GM12878 (cell line): ENCODE measurements around the gene PHRF1. TPM values are rescaled to one million over a fixed set of nuclear protein-coding genes. Genes with fewer than 3 reads are reported as not detected.

Experiments used
- ATAC-seq: fragments of 200-7000 bp; cut with Tn5 transposase; 3 replicates; pipeline ENCODE4 v1.9.1; 2020; ENCODE audit warnings: mild to moderate bottlenecking, moderate library complexity
- BruUV-seq: library from RNA; stranded (reverse); fragments of 400-500 nt; replicated peaks from 2 replicates; lab custom pipeline; 2021; lab: Mats Ljungman, UMichigan
- CTCF ChIA-PET: fragments of 300-600 bp; sonication (Branson Sonifier 250); formaldehyde crosslinking; extraction: SDS; loops from one replicate; lab custom pipeline; 2021; ENCODE audit warnings: inconsistent platforms; lab: Yijun Ruan, JAX
- POLR2A ChIA-PET: fragments of 350-600 bp; formaldehyde crosslinking; extraction: SDS; loops from one replicate; lab custom pipeline; 2021; ENCODE audit warnings: inconsistent platforms; lab: Charles Lee
- RAD21 ChIA-PET: fragments of 300-600 bp; sonication (Branson Sonifier 250); formaldehyde crosslinking; loops from one replicate; lab custom pipeline; 2023; ENCODE audit warnings: antibody characterized with exemption; ENCODE audit not compliant: unreplicated experiment; lab: Charles Lee
- SMC1A ChIA-PET: fragments of 300-600 bp; sonication (Branson Sonifier 250); formaldehyde crosslinking; loops from one replicate; lab custom pipeline; 2023; ENCODE audit not compliant: unreplicated experiment, uncharacterized antibody; lab: Charles Lee
- DNase-seq: peaks from one replicate; pipeline ENCODE4 v3.0.0-alpha.2; 2011; ENCODE audit warnings: low read depth, low spot score
- FAIRE-seq: peaks from 3 replicates; lab custom pipeline; 2011; peaks lifted over from hg19 to GRCh38; lab: Jason Lieb, UNC
- H2AFZ ChIP-seq: 2 replicates; pipeline ENCODE4 v1.6.0; 2011; ENCODE audit warnings: low read depth, low read length, control low read depth; ENCODE audit not compliant: control insufficient read depth
- H3K27ac ChIP-seq: 2 replicates; pipeline ENCODE4 v1.5.1; 2011; ENCODE audit warnings: control low read depth; ENCODE audit not compliant: control insufficient read depth, insufficient read depth
- H3K27me3 ChIP-seq, 2 experiments: replicated peaks in 1 of 2; 2 replicates each; pipeline versions ENCODE4 v1.6.0 to v1.6.1; 2011; ENCODE audit warnings: low read length in 1 of 2; ENCODE audit not compliant: control insufficient read depth in 2 of 2, insufficient read depth in 2 of 2
- H3K36me3 ChIP-seq, 2 experiments: 2 replicates each; pipeline ENCODE4 v1.5.1; 2011; ENCODE audit warnings: low read length in 1 of 2; ENCODE audit not compliant: control insufficient read depth in 2 of 2, insufficient read depth in 2 of 2
- H3K4me1 ChIP-seq: 2 replicates; pipeline ENCODE4 v1.6.1; 2011; ENCODE audit warnings: mild to moderate bottlenecking, low read length, moderate library complexity, mixed read lengths; ENCODE audit not compliant: control insufficient read depth, insufficient read depth
- H3K4me2 ChIP-seq: 2 replicates; pipeline ENCODE4 v1.6.0; 2011; ENCODE audit warnings: control low read depth; ENCODE audit not compliant: control insufficient read depth, insufficient read depth
- H3K4me3 ChIP-seq: fragments of 200-600 bp; sonication (generic); 2 replicates; pipeline ENCODE4 v1.5.1; 2016
- H3K79me2 ChIP-seq: 2 replicates; pipeline ENCODE4 v1.6.0; 2011; ENCODE audit warnings: low read length; ENCODE audit not compliant: control insufficient read depth, insufficient read depth
- H3K9ac ChIP-seq: 2 replicates; pipeline ENCODE4 v1.8.0; 2011; ENCODE audit warnings: low read length, control low read depth, mixed read lengths; ENCODE audit not compliant: control insufficient read depth, insufficient read depth
- H3K9me3 ChIP-seq: replicated peaks from 3 replicates; pipeline ENCODE4 v1.5.1; 2011; ENCODE audit warnings: mild to moderate bottlenecking, low read length; ENCODE audit not compliant: control insufficient read depth, insufficient read depth
- H4K20me1 ChIP-seq: 2 replicates; pipeline ENCODE4 v1.6.0; 2011; ENCODE audit not compliant: control insufficient read depth, insufficient read depth
- BCL11A ChIP-seq: IDR thresholded peaks from 2 replicates; pipeline ENCODE4 v1.6.1; 2011; ENCODE audit warnings: low read depth, low read length
- CHD2 ChIP-seq: IDR thresholded peaks from 2 replicates; pipeline ENCODE4 v1.6.1; 2011; ENCODE audit warnings: low read depth, low read length, improper control_type of control experiment, borderline replicate concordance
- CREM ChIP-seq: IDR thresholded peaks from 2 replicates; pipeline ENCODE4 v1.6.1; 2014; ENCODE audit warnings: antibody characterized with exemption, low read depth
- HCFC1 ChIP-seq: fragments of 150-350 bp; IDR thresholded peaks from 2 replicates; pipeline ENCODE4 v1.6.1; 2014; ENCODE audit warnings: low read length
- MYB ChIP-seq: fragments of 150-350 bp; IDR thresholded peaks from 2 replicates; pipeline ENCODE4 v1.6.1; 2014; ENCODE audit warnings: mild to moderate bottlenecking, low read depth, low read length, borderline replicate concordance
- MYC ChIP-seq: IDR thresholded peaks from 2 replicates; pipeline ENCODE4 v1.6.1; 2011; ENCODE audit warnings: mild to moderate bottlenecking, low read length, moderate library complexity, inconsistent platforms; ENCODE audit not compliant: insufficient read depth, insufficient replicate concordance, insufficient read length, severe bottlenecking
- NR2C1 ChIP-seq: fragments of 450-650 bp; IDR thresholded peaks from 2 replicates; pipeline ENCODE4 v1.6.1; 2017; ENCODE audit warnings: antibody characterized with exemption, mild to moderate bottlenecking, moderate library complexity
- PBX3 ChIP-seq: IDR thresholded peaks from 2 replicates; pipeline ENCODE4 v1.6.1; 2011; ENCODE audit warnings: mild to moderate bottlenecking, low read depth, low read length, moderate library complexity; ENCODE audit not compliant: insufficient replicate concordance
- RUNX3 ChIP-seq: IDR thresholded peaks from 2 replicates; pipeline ENCODE4 v1.6.1; 2012; ENCODE audit warnings: low read length, inconsistent platforms
- STAT1 ChIP-seq: fragments of 450-650 bp; conservative IDR thresholded peaks from 2 replicates; pipeline ENCODE4 v1.6.1; 2014; ENCODE audit warnings: antibody characterized with exemption, mild to moderate bottlenecking
- STAT3 ChIP-seq: IDR thresholded peaks from 2 replicates; pipeline ENCODE4 v1.6.1; 2011; ENCODE audit warnings: low read depth, low read length, improper control_type of control experiment
- TBL1XR1 ChIP-seq: IDR thresholded peaks from 2 replicates; pipeline ENCODE4 v1.6.1; 2012; ENCODE audit warnings: low read depth, low read length, improper control_type of control experiment
- TCF7 ChIP-seq: IDR thresholded peaks from 2 replicates; pipeline ENCODE4 v1.6.1; 2014; ENCODE audit warnings: antibody characterized with exemption, borderline replicate concordance
- USF1 ChIP-seq: IDR thresholded peaks from 2 replicates; pipeline ENCODE4 v1.6.1; 2011; ENCODE audit warnings: borderline replicate concordance, low read depth, mild to moderate bottlenecking, moderate library complexity, mixed read lengths, low read length; ENCODE audit not compliant: insufficient read depth; ENCODE audit errors: extremely low read length
- ZNF592 ChIP-seq: fragments of 450-650 bp; IDR thresholded peaks from 2 replicates; pipeline ENCODE4 v1.6.1; 2017; ENCODE audit warnings: mild to moderate bottlenecking, moderate library complexity
- ZZZ3 ChIP-seq: IDR thresholded peaks from 2 replicates; pipeline ENCODE4 v1.6.1; 2011; ENCODE audit warnings: low read depth; ENCODE audit not compliant: control insufficient read depth, insufficient read length
- WGBS: methylation state at CpG from one replicate; pipeline ENCODE4 v1.1.6; 2016; ENCODE audit warnings: low lambda C conversion rate; ENCODE audit not compliant: insufficient replicate concordance, insufficient coverage; ENCODE audit errors: missing lambda C conversion rate; 5-methylcytosine and 5-hydroxymethylcytosine counted together
- in situ Hi-C: fragments of 300-500 bp; cut with MboI; formaldehyde crosslinking; loops from 9 replicates; pipeline ENCODE4 v1.14.3; 2018; ENCODE audit warnings: mixed read lengths
- intact Hi-C: fragments of 100-400 bp; cut with micrococcal nuclease; formaldehyde crosslinking; loops from one replicate; pipeline ENCODE4 v1.14.2; 2022; ENCODE audit not compliant: unreplicated experiment
- polyA plus RNA-seq, 11 experiments: library from polyadenylated mRNA; depleted of rRNA in 4 of 11; unstranded in 6 of 11; stranded (reverse) in 5 of 11; fragments of >200 nt; fragmentation: Nextera tagmentation in 4 of 11; fragmentation: Illumina TruSeq in 1 of 11; extraction: Ambion mirVana in 4 of 11; extraction: Trizol in 1 of 11; gene quantifications; 1 replicate in 1 of 11; 2 replicates in 10 of 11; pipeline versions ENCODE4 v1.2.1 to v1.2.3, GENCODE V29; 2011 to 2016; ENCODE audit warnings: inconsistent platforms in 2 of 11, missing spikeins in 2 of 11, low read depth in 1 of 11
- total RNA-seq, 4 experiments: library from RNA; depleted of rRNA in 3 of 4; stranded (reverse); fragments of >200 nt in 3 of 4; fragmentation: Illumina TruSeq in 1 of 4; extraction: Trizol in 1 of 4; gene quantifications; 2 replicates each; pipeline versions ENCODE4 v1.2.1 to v1.2.3, GENCODE V29; 2013 to 2021

The PHRF1 gene
- total and polyA plus RNA-seq, 10 of the 15 experiments (the other 5 are each of a cell fraction or from before 2014, with no cell fraction given): 0.13 to 43.5 (median 15.1) TPM

- TF ChIP-seq ZNF592 (no peak), CREM (no peak)
These were observed 80.6 kb downstream of the PHRF1 start (continued) for GRCh38 chr11:656866-657265.

- intact Hi-C loops: no loop called here
- FAIRE-seq (no peak), ATAC-seq (no peak), DNase-seq (no peak)
- Histone ChIP-seq H3K27me3 (no peaks in the 10 kb centered on the region), H3K36me3 (peaks cover 5 to 16% of the 10 kb centered on the region in 2 experiments; a peak in 3 of 4 replicates), H3K4me1 (peaks cover 13% of the 10 kb centered on the region), H3K9ac (no peak overlapping the region), H3K4me3 (no peak overlapping the region), H3K4me2 (no peak overlapping the region), H3K27ac (no peak overlapping the region), H4K20me1 (no peaks in the 10 kb centered on the region), H3K9me3 (no peaks in the 10 kb centered on the region), H2AFZ (no peak overlapping the region), H3K79me2 (no peaks in the 10 kb centered on the region)
- ChIA-PET CTCF (interaction anchor here (9.5 kb wide), 1 partner anchor 67 kb away, joined by 91 read pairs; no protein-coding TSS in a partner anchor), SMC1A (no interaction called here), POLR2A (interaction anchor here (0.5 kb wide), 1 partner anchor 9 kb away, joined by 3 read pairs; no protein-coding TSS in a partner anchor), RAD21 (no interaction called here)
- no TSS peak for BruUV-seq
- TF ChIP-seq STAT1: no peak
- no peak for TF ChIP-seq MYB
- TF ChIP-seq USF1: no peak
- no peak for TF ChIP-seq CHD2
- TF ChIP-seq ZZZ3: no peak
- no peak for TF ChIP-seq TBL1XR1
- no peak for TF ChIP-seq HCFC1
- TF ChIP-seq MYC: no peak
- no peak for TF ChIP-seq TCF7
- no peak for TF ChIP-seq RUNX3
- TF ChIP-seq NR2C1: no peak
- TF ChIP-seq BCL11A: no peak
- no peak for TF ChIP-seq PBX3
- TF ChIP-seq STAT3: no peak
- WGBS: 93% methylated on average over 14 of the region's 14 CpGs
- in situ Hi-C loops: no loop called here
These were observed 81.4 kb downstream of the PHRF1 start for GRCh38 chr11:657691-658126.
